Measurements from ENCODE around the gene CCDC160.
A peak's percentile ranks its signal among the peaks of the same experiment; 100 is the strongest.
"Not testable (repeated sequence)": the region's sequence is repeated elsewhere in the genome, so short reads cannot be mapped to it uniquely, and the experiment has no call there.

CCDC160 gene

DNA sequence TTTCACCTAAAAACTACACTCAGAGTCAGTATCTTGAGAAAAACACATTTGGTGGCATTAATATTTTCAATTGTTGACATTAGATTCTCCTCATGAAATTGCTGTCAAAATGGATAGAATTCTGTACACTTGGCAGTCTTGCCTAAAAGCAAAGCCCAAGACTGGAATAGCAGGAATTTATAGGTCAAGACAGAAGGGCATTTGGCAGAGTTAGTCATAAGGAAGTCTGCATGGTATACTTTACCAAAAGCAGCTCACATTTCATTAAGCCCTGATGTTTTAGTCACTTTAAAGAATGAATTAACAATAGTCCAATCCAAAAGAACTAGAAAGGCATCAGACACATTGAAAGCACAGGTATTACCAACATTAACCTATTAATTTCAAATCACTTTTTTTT, 7.1 kb downstream of the CCDC160 start:
- Histone ChIP-seq H3K9ac (ENCODE audit: low read depth, low read length) (no peak overlapping the region), H3K27me3 (ENCODE audit: control insufficient read depth, insufficient read depth, low read length) (peaks cover 9% of the 10 kb centered on the region), H3K36me3 (ENCODE audit: insufficient read depth, low read length) (no peaks in the 10 kb centered on the region), H3K4me1 (ENCODE audit: control insufficient read depth, insufficient read depth, low read length) (peaks cover 11% of the 10 kb centered on the region), H3K4me2 (ENCODE audit: low read length) (peak overlapping the region; percentile 27), H3K9me3 (replicated peaks; ENCODE audit: low read length) (no peaks in the 10 kb centered on the region), H3K4me3 (ENCODE audit: low read length) (no peak overlapping the region)

DNA sequence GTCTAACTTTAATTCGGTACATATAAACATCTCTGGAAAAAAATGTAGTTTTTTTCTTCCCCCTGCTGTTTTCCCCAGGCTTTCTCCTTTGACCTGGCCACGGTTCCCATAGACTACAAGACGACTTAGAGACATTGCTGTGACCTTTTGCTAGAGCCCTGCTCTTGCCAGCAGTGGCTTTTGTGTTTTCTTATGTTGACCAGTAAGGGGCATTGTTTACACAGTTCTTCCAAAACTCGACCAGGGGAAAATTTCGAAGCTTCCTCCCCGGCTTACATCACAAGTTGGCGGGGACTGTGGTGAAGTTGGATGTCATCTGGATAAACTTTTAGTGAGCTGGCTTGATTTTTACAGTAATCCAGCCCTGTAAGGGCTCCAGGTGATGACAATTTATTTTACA, 9.3 kb downstream of the CCDC160 start:
- H3K4me1 ChIP-seq (ENCODE audit: control insufficient read depth, insufficient read depth, low read length): peaks cover 11% of the 10 kb centered on the region
- no peak overlapping the region for H3K4me3 ChIP-seq (ENCODE audit: low read length)
- H3K9ac ChIP-seq (ENCODE audit: low read depth, low read length): no peak overlapping the region
- peaks cover 18% of the 10 kb centered on the region for H3K27me3 ChIP-seq (ENCODE audit: control insufficient read depth, insufficient read depth, low read length)
- no peaks in the 10 kb centered on the region for H3K9me3 ChIP-seq (replicated peaks; ENCODE audit: low read length)
- H3K4me2 ChIP-seq (ENCODE audit: low read length): no peak overlapping the region
- H3K36me3 ChIP-seq (ENCODE audit: insufficient read depth, low read length): no peaks in the 10 kb centered on the region

DNA sequence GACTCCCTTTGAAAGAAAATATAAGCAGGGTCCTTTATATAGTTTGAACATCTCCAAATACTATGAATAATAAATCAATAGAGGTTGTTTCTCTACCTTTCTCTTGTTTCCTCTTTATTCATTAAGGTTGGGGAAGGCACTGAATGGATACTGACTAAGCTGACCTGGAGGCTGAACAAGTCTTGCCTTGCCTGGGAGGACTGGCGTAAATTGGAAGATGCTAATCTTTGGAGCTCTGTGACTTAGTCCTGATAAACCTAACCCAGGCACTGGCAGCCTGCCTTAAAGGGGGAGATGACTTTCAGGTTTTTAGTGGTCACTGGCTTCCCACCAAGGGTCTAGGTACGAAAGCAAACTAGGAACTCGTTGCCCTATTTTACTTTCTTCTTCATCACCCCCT, 10.5 kb downstream of the CCDC160 start:
- no peaks in the 10 kb centered on the region for H3K9me3 ChIP-seq (replicated peaks; ENCODE audit: low read length)
- H3K27me3 ChIP-seq (ENCODE audit: control insufficient read depth, insufficient read depth, low read length): peaks cover 23% of the 10 kb centered on the region
- H3K4me1 ChIP-seq (ENCODE audit: control insufficient read depth, insufficient read depth, low read length): peaks cover 11% of the 10 kb centered on the region
- H3K4me2 ChIP-seq (ENCODE audit: low read length): no peak overlapping the region
- H3K36me3 ChIP-seq (ENCODE audit: insufficient read depth, low read length): no peaks in the 10 kb centered on the region
- no peak overlapping the region for H3K4me3 ChIP-seq (ENCODE audit: low read length)
- H3K9ac ChIP-seq (ENCODE audit: low read depth, low read length): no peak overlapping the region

DNA sequence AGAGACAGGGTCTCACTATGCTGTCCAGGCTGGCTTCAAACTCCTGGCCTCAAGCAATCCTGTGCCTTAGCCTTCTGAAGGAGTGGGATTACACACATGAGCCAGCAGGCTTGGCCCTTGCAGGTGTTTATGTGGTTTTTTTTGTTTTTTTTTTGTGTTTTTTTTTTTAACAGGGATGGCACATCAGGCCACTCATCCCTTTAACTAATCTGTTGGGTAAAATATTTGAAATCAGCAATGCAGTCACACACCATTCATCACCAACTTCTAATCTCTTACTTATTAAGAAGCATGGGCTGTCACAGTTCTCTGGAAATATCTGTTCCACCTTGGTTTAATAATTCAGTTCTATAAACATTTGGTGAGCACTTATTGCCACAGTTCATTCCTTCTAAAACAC, 12.3 kb downstream of the CCDC160 start:
- peaks cover 5% of the 10 kb centered on the region for H3K4me1 ChIP-seq (ENCODE audit: control insufficient read depth, insufficient read depth, low read length)
- H3K9me3 ChIP-seq (replicated peaks; ENCODE audit: low read length): no peaks in the 10 kb centered on the region
- H3K27me3 ChIP-seq (ENCODE audit: control insufficient read depth, insufficient read depth, low read length): peaks cover 28% of the 10 kb centered on the region
- no peak overlapping the region for H3K9ac ChIP-seq (ENCODE audit: low read depth, low read length)
- no peak overlapping the region for H3K4me3 ChIP-seq (ENCODE audit: low read length)
- no peak overlapping the region for H3K4me2 ChIP-seq (ENCODE audit: low read length)
- H3K36me3 ChIP-seq (ENCODE audit: insufficient read depth, low read length): no peaks in the 10 kb centered on the region

DNA sequence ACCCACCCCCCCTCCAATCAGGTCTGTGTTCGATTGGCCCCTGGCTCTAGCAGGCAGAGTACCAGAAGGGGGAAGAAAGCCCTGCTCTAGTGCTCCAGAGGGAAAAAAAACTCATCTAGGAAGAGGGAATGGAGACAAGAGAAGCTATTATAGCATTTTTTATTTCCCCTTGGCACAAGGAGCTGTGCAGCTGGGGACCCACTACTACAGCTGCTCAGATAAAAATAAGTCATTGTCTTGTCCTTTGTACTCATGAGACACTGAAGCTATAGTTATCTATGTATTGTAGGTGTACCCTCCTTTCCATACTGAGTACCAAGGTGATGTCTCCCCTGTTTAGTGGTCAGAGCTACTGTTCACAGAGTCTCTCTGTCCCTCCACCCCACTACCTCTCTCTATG, 14.3 kb downstream of the CCDC160 start:
- Histone ChIP-seq H3K4me3 (ENCODE audit: low read length) (no peak overlapping the region), H3K9me3 (replicated peaks; ENCODE audit: low read length) (no peaks in the 10 kb centered on the region), H3K4me1 (ENCODE audit: control insufficient read depth, insufficient read depth, low read length) (no peaks in the 10 kb centered on the region), H3K36me3 (ENCODE audit: insufficient read depth, low read length) (no peaks in the 10 kb centered on the region), H3K4me2 (ENCODE audit: low read length) (no peak overlapping the region), H3K9ac (ENCODE audit: low read depth, low read length) (no peak overlapping the region), H3K27me3 (ENCODE audit: control insufficient read depth, insufficient read depth, low read length) (peaks cover 21% of the 10 kb centered on the region)

DNA sequence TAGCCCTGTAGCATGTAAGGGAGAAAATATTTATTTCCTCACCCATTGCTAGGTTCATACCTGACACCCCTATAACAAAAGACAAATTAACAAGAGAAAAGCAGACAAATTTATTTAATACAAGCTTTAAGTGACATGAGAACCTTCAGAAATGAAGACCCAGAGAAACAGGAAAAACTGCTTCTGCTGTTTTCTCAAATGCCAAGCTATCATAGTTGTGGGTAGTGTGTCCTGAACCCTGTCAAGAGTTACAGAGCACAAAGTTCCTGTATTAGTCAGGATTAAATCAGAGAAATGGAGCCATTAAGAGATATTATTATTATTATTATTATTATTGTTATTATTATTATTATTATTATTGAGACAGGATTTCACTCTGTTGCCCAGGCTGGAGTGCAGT, 17.5 kb downstream of the CCDC160 start:
- H3K9ac ChIP-seq (ENCODE audit: low read depth, low read length): no peak overlapping the region
- no peaks in the 10 kb centered on the region for H3K4me1 ChIP-seq (ENCODE audit: control insufficient read depth, insufficient read depth, low read length)
- H3K4me3 ChIP-seq (ENCODE audit: low read length): no peak overlapping the region
- peaks cover 25% of the 10 kb centered on the region for H3K27me3 ChIP-seq (ENCODE audit: control insufficient read depth, insufficient read depth, low read length)
- no peaks in the 10 kb centered on the region for H3K36me3 ChIP-seq (ENCODE audit: insufficient read depth, low read length)
- H3K9me3 ChIP-seq (replicated peaks; ENCODE audit: low read length): no peaks in the 10 kb centered on the region
- no peak overlapping the region for H3K4me2 ChIP-seq (ENCODE audit: low read length)

DNA sequence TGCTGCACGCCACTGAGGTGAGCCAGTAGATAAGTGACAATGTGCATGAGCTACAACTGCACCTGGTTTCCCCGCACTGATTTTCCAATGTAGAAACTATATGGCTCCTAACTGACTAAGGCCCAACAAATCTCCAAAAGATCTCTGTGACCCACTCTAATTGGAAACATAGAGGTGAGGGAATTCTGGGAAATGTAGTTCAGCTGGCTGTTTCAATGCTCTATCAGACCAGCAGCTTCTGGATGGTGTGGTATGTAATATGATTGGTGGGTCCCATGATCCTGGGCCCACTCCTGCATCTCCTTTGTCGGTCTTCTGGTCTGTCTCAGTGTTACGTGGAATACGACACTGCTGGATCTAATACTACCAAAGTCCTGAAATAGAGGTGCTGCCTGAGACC, 18.6 kb downstream of the CCDC160 start:
- no peak overlapping the region for H3K4me3 ChIP-seq (ENCODE audit: low read length)
- H3K9ac ChIP-seq (ENCODE audit: low read depth, low read length): no peak overlapping the region
- H3K27me3 ChIP-seq (ENCODE audit: control insufficient read depth, insufficient read depth, low read length): peaks cover 21% of the 10 kb centered on the region
- no peaks in the 10 kb centered on the region for H3K36me3 ChIP-seq (ENCODE audit: insufficient read depth, low read length)
- H3K4me2 ChIP-seq (ENCODE audit: low read length): no peak overlapping the region
- H3K9me3 ChIP-seq (replicated peaks; ENCODE audit: low read length): no peaks in the 10 kb centered on the region
- H3K4me1 ChIP-seq (ENCODE audit: control insufficient read depth, insufficient read depth, low read length): no peaks in the 10 kb centered on the region

DNA sequence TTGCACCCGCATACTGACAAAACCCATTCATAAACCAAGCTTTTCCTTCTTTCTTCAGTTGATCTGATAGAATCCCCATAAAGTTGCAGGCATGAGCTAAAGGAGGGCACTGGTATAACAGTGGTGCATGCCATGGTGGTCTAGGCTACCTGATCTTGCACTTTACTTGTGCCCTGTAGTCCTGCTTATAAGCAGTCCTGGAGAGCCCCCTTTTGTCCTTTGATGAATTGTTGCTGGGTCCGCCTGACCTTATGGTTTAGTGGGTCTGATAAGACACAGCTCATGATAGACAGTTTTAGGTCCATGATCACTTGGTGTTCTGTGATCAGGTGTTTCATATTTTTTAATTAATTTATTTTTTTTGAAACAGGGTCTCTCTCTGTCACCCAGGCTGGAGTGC, 19.7 kb downstream of the CCDC160 start:
- no peak overlapping the region for H3K9ac ChIP-seq (ENCODE audit: low read depth, low read length)
- H3K36me3 ChIP-seq (ENCODE audit: insufficient read depth, low read length): no peaks in the 10 kb centered on the region
- no peak overlapping the region for H3K4me3 ChIP-seq (ENCODE audit: low read length)
- H3K4me1 ChIP-seq (ENCODE audit: control insufficient read depth, insufficient read depth, low read length): no peaks in the 10 kb centered on the region
- H3K27me3 ChIP-seq (ENCODE audit: control insufficient read depth, insufficient read depth, low read length): peaks cover 18% of the 10 kb centered on the region
- no peaks in the 10 kb centered on the region for H3K9me3 ChIP-seq (replicated peaks; ENCODE audit: low read length)
- H3K4me2 ChIP-seq (ENCODE audit: low read length): no peak overlapping the region

DNA sequence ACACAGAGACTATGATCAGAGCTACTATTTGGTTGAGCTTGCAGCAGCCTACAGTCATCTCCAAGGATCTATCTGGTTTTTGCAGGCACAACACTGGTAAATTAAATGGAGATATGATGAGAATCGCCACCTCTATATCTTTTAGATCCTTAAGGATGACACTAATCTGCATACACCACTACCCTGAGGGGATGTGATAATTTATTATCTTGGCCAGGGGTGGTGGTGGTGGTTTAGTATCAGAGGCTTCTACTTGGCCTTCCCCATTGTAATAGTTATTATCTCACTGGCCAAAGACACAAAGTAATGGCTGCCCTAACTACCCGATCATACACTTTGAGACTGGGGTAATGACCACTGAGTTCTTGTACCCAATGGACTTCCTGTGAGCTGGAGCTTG, 21.2 kb downstream of the CCDC160 start:
- Histone ChIP-seq H3K4me2 (ENCODE audit: low read length) (no peak overlapping the region), H3K9ac (ENCODE audit: low read depth, low read length) (no peak overlapping the region), H3K27me3 (ENCODE audit: control insufficient read depth, insufficient read depth, low read length) (peaks cover 9% of the 10 kb centered on the region), H3K4me3 (ENCODE audit: low read length) (no peak overlapping the region), H3K9me3 (replicated peaks; ENCODE audit: low read length) (no peaks in the 10 kb centered on the region), H3K4me1 (ENCODE audit: control insufficient read depth, insufficient read depth, low read length) (no peaks in the 10 kb centered on the region), H3K36me3 (ENCODE audit: insufficient read depth, low read length) (no peaks in the 10 kb centered on the region)

DNA sequence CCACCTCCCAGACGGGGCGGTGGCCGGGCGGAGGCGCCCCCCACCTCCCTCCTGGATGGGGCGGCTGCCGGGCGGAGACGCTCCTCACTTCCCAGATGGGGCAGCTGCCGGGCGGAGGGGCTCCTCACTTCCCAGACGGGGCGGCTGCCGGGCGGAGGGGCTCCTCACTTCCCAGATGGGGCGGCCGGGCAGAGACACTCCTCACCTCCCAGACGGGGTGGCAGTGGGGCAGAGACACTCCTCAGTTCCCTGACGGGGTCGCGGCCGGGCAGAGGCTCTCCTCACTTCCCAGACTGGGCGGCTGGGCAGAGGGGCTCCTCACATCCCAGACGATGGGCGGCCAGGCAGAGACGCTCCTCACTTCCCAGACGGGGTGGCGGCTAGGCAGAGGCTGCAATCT, 49.0 kb downstream of the CCDC160 start:
- H3K27me3 ChIP-seq (ENCODE audit: control insufficient read depth, insufficient read depth, low read length); H3K4me2 ChIP-seq (ENCODE audit: low read length); H3K4me3 ChIP-seq (ENCODE audit: low read length); H3K36me3 ChIP-seq (ENCODE audit: insufficient read depth, low read length); H3K9me3 ChIP-seq (replicated peaks; ENCODE audit: low read length); H3K4me1 ChIP-seq (ENCODE audit: control insufficient read depth, insufficient read depth, low read length); H3K9ac ChIP-seq (ENCODE audit: low read depth, low read length): not testable (repeated sequence)

DNA sequence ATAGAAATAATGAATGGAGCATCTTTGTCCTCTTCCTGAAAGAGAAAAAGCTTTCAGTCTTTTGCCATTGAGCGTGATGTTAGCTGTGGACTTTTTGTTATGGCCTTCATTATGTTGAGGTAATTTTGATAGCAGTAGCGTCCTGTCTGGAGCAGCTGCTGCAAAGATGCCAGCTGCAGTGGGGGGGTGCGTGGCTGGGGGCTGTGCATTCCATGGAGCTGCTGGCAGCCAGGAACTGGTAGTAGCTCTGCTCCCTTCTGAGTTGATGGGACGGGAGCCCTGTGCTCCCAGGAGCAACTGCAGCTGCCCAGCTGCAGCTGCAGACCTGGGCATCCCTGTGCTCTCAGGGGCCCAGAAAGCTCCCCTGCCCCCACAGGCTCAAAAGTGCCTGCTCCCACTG, 50.4 kb downstream of the CCDC160 start:
- no peaks in the 10 kb centered on the region for H3K36me3 ChIP-seq (ENCODE audit: insufficient read depth, low read length)
- H3K4me3 ChIP-seq (ENCODE audit: low read length): no peak overlapping the region
- no peaks in the 10 kb centered on the region for H3K27me3 ChIP-seq (ENCODE audit: control insufficient read depth, insufficient read depth, low read length)
- H3K9me3 ChIP-seq (replicated peaks; ENCODE audit: low read length): no peaks in the 10 kb centered on the region
- H3K4me2 ChIP-seq (ENCODE audit: low read length): no peak overlapping the region
- no peaks in the 10 kb centered on the region for H3K4me1 ChIP-seq (ENCODE audit: control insufficient read depth, insufficient read depth, low read length)
- no peak overlapping the region for H3K9ac ChIP-seq (ENCODE audit: low read depth, low read length)

DNA sequence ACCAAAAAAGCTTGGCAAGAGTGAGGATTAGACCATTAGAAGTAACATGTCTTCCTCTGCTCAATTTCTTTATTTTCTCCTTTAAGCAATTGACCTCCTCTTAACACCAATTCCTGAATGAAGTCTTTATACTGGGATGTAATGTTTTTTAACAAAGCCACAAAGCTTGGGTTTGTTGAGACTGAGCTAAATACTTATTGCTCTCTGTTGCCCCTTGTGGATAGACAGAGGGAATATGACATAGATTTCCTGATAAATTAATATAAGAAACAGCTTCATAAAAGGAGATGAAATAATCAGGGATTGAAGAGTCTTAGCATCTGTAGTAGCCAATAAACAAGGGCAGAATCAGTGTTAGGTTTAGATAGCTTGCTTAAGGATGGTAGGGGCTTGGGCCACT, 57.6 kb downstream of the CCDC160 start:
- Histone ChIP-seq H3K4me3 (ENCODE audit: low read length) (no peak overlapping the region), H3K4me1 (ENCODE audit: control insufficient read depth, insufficient read depth, low read length) (no peaks in the 10 kb centered on the region), H3K9ac (ENCODE audit: low read depth, low read length) (no peak overlapping the region), H3K9me3 (replicated peaks; ENCODE audit: low read length) (no peaks in the 10 kb centered on the region), H3K4me2 (ENCODE audit: low read length) (no peak overlapping the region), H3K36me3 (ENCODE audit: insufficient read depth, low read length) (no peaks in the 10 kb centered on the region), H3K27me3 (ENCODE audit: control insufficient read depth, insufficient read depth, low read length) (no peaks in the 10 kb centered on the region)

All from skeletal muscle satellite cell (primary cell).